ENCODE data around the gene XPO6.
"Not testable (repeated sequence)": the region's sequence is repeated elsewhere in the genome, so short reads cannot be mapped to it uniquely, and the experiment has no call there.

XPO6 gene

GRCh38 chr16:28211758-28212531, at the start of gene XPO6:
TSS of gene XPO6 (minus strand) at chr16:28211965. CDS start at chr16:28211368, 597 bp downstream.
- DNase-seq, result peak; percentile 94

GRCh38 chr16:28260193-28260592, 48.4 kb upstream of the XPO6 start:
- DNase-seq, result no peak

GRCh38 chr16:28259781-28260150, 48.0 kb upstream of the XPO6 start:
- DNase-seq, result no peak

- DNase-seq, result no peak
These were observed 47.5 kb upstream of the XPO6 start for GRCh38 chr16:28259091-28259780.

GRCh38 chr16:28258567-28258966, 46.8 kb upstream of the XPO6 start:
- peak; percentile 11 for DNase-seq

- no peak for DNase-seq
These were observed 45.5 kb upstream of the XPO6 start for GRCh38 chr16:28257256-28257655.

GRCh38 chr16:28255838-28256237, 44.1 kb upstream of the XPO6 start:
- DNase-seq, result no peak

- DNase-seq, result no peak
These were observed 42.4 kb upstream of the XPO6 start for GRCh38 chr16:28254158-28254557.

- DNase-seq, result no peak
These were observed 39.2 kb upstream of the XPO6 start for GRCh38 chr16:28250999-28251398.

GRCh38 chr16:28249483-28249882, 37.7 kb upstream of the XPO6 start:
- not testable (repeated sequence) for DNase-seq

GRCh38 chr16:28241924-28242323, 30.2 kb upstream of the XPO6 start:
- no peak for DNase-seq

GRCh38 chr16:28237754-28238357, 26.1 kb upstream of the XPO6 start:
- no peak for DNase-seq

- no peak for DNase-seq
These were observed 20.0 kb upstream of the XPO6 start for GRCh38 chr16:28231763-28232162.

- DNase-seq, result not testable (repeated sequence)
These were observed 12.1 kb upstream of the XPO6 start for GRCh38 chr16:28223909-28224308.

GRCh38 chr16:28219777-28220176, 8.0 kb upstream of the XPO6 start:
- not testable (repeated sequence) for DNase-seq

GRCh38 chr16:28219282-28219681, 7.5 kb upstream of the XPO6 start:
- DNase-seq, result no peak

GRCh38 chr16:28218109-28218508, 6.3 kb upstream of the XPO6 start:
- DNase-seq, result no peak

- DNase-seq, result no peak
These were observed 5.6 kb upstream of the XPO6 start for GRCh38 chr16:28217326-28217725.

GRCh38 chr16:28213396-28213795, 1.6 kb upstream of the XPO6 start:
- DNase-seq, result no peak

GRCh38 chr16:28212532-28212873, 738 bp upstream of the XPO6 start:
- DNase-seq, result no peak

- DNase-seq, result peak; percentile 25
These were observed 681 bp downstream of the XPO6 start for GRCh38 chr16:28210979-28211588.

- DNase-seq, result no peak
These were observed 1.5 kb downstream of the XPO6 start for GRCh38 chr16:28210264-28210663.

GRCh38 chr16:28208824-28209223, 2.9 kb downstream of the XPO6 start:
- DNase-seq, result no peak

GRCh38 chr16:28208131-28208530, 3.6 kb downstream of the XPO6 start:
- DNase-seq, result no peak

Data from DMS79 treated with DMSO at 0.1 percent for 48 hours (cell line).